Measurements from ENCODE around the gene TNFRSF8. TPM values are rescaled to one million over a fixed set of nuclear protein-coding genes. Genes with fewer than 3 reads are reported as not detected.
A peak's percentile ranks its signal among the peaks of the same experiment; 100 is the strongest.

The TNFRSF8 gene
- total and polyA plus RNA-seq, 2 of the 4 experiments (the other 2 are of a cell fraction): under 0.01 to 0.31 TPM

GRCh38 chr1:12112711-12113161 lies 49.6 kb downstream of the TNFRSF8 start:
- no TSS peak for BruUV-seq (replicated peaks)
- Histone ChIP-seq H3K27me3 (ENCODE audit: control insufficient read depth, insufficient read depth, low read length) (peaks cover under 1% of the 10 kb centered on the region; the same call in 1 of the 2 replicates), H3K56ac (ENCODE audit: extremely low read depth, insufficient read depth, low read length) (no peak overlapping the region), H2AK5ac (ENCODE audit: low read depth, low read length) (no peak overlapping the region), H4K5ac (ENCODE audit: low read depth, low read length) (peak overlapping the region; percentile 33; the same call in 1 of the 2 replicates), H3K14ac (replicated peaks; ENCODE audit: low read depth, low read length) (no peak overlapping the region), H3K4ac (ENCODE audit: low read depth, low read length) (no peak overlapping the region), H3K4me1 (ENCODE audit: control insufficient read depth, insufficient read depth, low read length) (peaks cover 7% of the 10 kb centered on the region), H3K9me3 (ENCODE audit: control insufficient read depth, insufficient read depth, low read length) (no peaks in the 10 kb centered on the region), H2BK15ac (ENCODE audit: low read depth, low read length) (no peak overlapping the region), H3K23ac (ENCODE audit: low read depth, low read length) (no peak overlapping the region), H3K27ac (ENCODE audit: insufficient read depth, low read length) (no peak overlapping the region), H3K36me3 (ENCODE audit: control insufficient read depth, insufficient read depth, low read length) (no peaks in the 10 kb centered on the region), H4K91ac (ENCODE audit: insufficient read depth, low read depth, low read length) (no peak overlapping the region), H4K20me1 (ENCODE audit: insufficient read depth, low read length) (no peaks in the 10 kb centered on the region), H3K4me2 (ENCODE audit: low read depth, low read length) (no peak overlapping the region), H2BK5ac (ENCODE audit: low read depth, low read length, poor library complexity, severe bottlenecking) (peak overlapping the region; percentile 61), H4K8ac (ENCODE audit: low read depth in 2 of 2, low read length in 2 of 2) (no peak overlapping the region), H3K79me1 (ENCODE audit: low read depth in 1 of 2, low read length in 2 of 2) (no peaks in the 10 kb centered on the region), H3K18ac (ENCODE audit: low read depth, low read length) (peak overlapping the region; percentile 50), H2AFZ (replicated peaks; ENCODE audit: low read length, poor library complexity) (peak overlapping the region; percentile 59), H2BK20ac (ENCODE audit: low read depth, low read length) (no peak overlapping the region), H3K9me1 (ENCODE audit: insufficient read depth, low read length) (no peaks in the 10 kb centered on the region), H3K4me3 (ENCODE audit: insufficient read depth, low read depth, low read length) (no peak overlapping the region), H2AK9ac (replicated peaks; ENCODE audit: low read depth, low read length, poor library complexity) (no peak overlapping the region), H2BK120ac (ENCODE audit: low read depth, low read length) (no peak overlapping the region), H3K9ac (ENCODE audit: low read depth, low read length) (no peak overlapping the region)
- ATAC-seq (ENCODE audit: low read depth) (peak; percentile 77), DNase-seq (peak; percentile 51)
- TF ChIP-seq CHD1 (IDR thresholded peaks at IDR 0.05; ENCODE audit: low read depth, low read length): no peak
- no peak for TF ChIP-seq SMC3 (IDR thresholded peaks at IDR 0.05; ENCODE audit: low read depth, low read length)
- TF ChIP-seq RFX5 (IDR thresholded peaks at IDR 0.05; ENCODE audit: low read depth, low read length): no peak
- no peak for TF ChIP-seq MXI1 (IDR thresholded peaks at IDR 0.05; ENCODE audit: borderline replicate concordance, low read depth, low read length)
- TF ChIP-seq POLR2A (IDR thresholded peaks at IDR 0.05; ENCODE audit: low read depth, low read length): no peak
- TF ChIP-seq RCOR1 (IDR thresholded peaks at IDR 0.05; ENCODE audit: insufficient replicate concordance, low read length): no peak
- dilution Hi-C loops (cut with HindIII; ENCODE audit: low sequenced_read_pairs, unreplicated experiment): no loop called here
- ChIA-PET CTCF (no interaction called here), POLR2A (ENCODE audit: unreplicated experiment) (no interaction called here)
- in situ Hi-C loops (cut with MboI; ENCODE audit: low sequenced_read_pairs): no loop called here
- WGBS, 2 experiments (ENCODE audit: extremely low coverage in 2 of 2, insufficient read length in 1 of 2): 50% methylated on average over 2 of the region's 5 CpGs; no CpG with 5 or more reads in 1 of the 2 experiments
- intact Hi-C loops (cut with micrococcal nuclease): no loop called here

Data from IMR-90 (cell line).